Activated CD4-positive, alpha-beta T cell treated with anti-CD3 and anti-CD28 coated beads, Interleukin-2, amount 50 U/mL, for 48 hours (primary cell): Measurements from ENCODE around the gene FMN1.
"Not testable (repeated sequence)": the region's sequence is repeated elsewhere in the genome, so short reads cannot be mapped to it uniquely, and the experiment has no call there.

Experiments used
- DNase-seq, 2 experiments: peaks; one replicate each; pipeline ENCODE4 v3.0.0-alpha.2; 2020

Gene FMN1

GRCh38 chr15:33086500-33087121, 107.9 kb downstream of the FMN1 start:
- no peak for DNase-seq

- DNase-seq: no peak
These were observed 109.9 kb downstream of the FMN1 start for GRCh38 chr15:33084661-33085060.

GRCh38 chr15:33083232-33084081, 111.1 kb downstream of the FMN1 start:
- no peak for DNase-seq

- no peak for DNase-seq
These were observed 114.5 kb downstream of the FMN1 start for GRCh38 chr15:33080006-33080405.

- no peak for DNase-seq
These were observed 115.9 kb downstream of the FMN1 start for GRCh38 chr15:33078607-33079006.

GRCh38 chr15:33076937-33077336, 117.6 kb downstream of the FMN1 start:
- no peak for DNase-seq

- DNase-seq: no peak
These were observed 119.6 kb downstream of the FMN1 start for GRCh38 chr15:33074942-33075341.

- DNase-seq: no peak
These were observed 120.3 kb downstream of the FMN1 start for GRCh38 chr15:33074212-33074611.

GRCh38 chr15:33071451-33071850, 123.1 kb downstream of the FMN1 start:
- no peak for DNase-seq

GRCh38 chr15:33069903-33070302, 124.6 kb downstream of the FMN1 start:
- DNase-seq: not testable (repeated sequence)

GRCh38 chr15:33069161-33069560, 125.4 kb downstream of the FMN1 start:
- DNase-seq: no peak

GRCh38 chr15:33068511-33068990, 126.0 kb downstream of the FMN1 start:
- no peak for DNase-seq

GRCh38 chr15:33068007-33068481, 126.5 kb downstream of the FMN1 start:
- DNase-seq: no peak

- DNase-seq: no peak
These were observed 127.1 kb downstream of the FMN1 start for GRCh38 chr15:33067456-33067855.

GRCh38 chr15:33066584-33066983, 127.9 kb downstream of the FMN1 start:
- no peak for DNase-seq

- DNase-seq: no peak
These were observed 129.6 kb downstream of the FMN1 start for GRCh38 chr15:33064878-33065277.

GRCh38 chr15:33059184-33059583, 135.3 kb downstream of the FMN1 start:
- no peak for DNase-seq

- DNase-seq: no peak
These were observed 136.7 kb downstream of the FMN1 start for GRCh38 chr15:33057845-33058244.

GRCh38 chr15:33055962-33056361, 138.6 kb downstream of the FMN1 start:
- DNase-seq: no peak

GRCh38 chr15:33051528-33051927, 143.0 kb downstream of the FMN1 start:
- DNase-seq: no peak

- no peak for DNase-seq
These were observed 146.3 kb downstream of the FMN1 start for GRCh38 chr15:33048255-33048654.

- no peak for DNase-seq
These were observed 147.4 kb downstream of the FMN1 start for GRCh38 chr15:33047077-33047476.

GRCh38 chr15:33046329-33046728, 148.2 kb downstream of the FMN1 start:
- no peak for DNase-seq
